GM21526 (cell line): ENCODE data around the gene TMEM223.
"Not testable (repeated sequence)": the region's sequence is repeated elsewhere in the genome, so short reads cannot be mapped to it uniquely, and the experiment has no call there.

Experiments used
- ATAC-seq: cut with Tn5 transposase; IDR thresholded peaks from one replicate; pipeline ENCODE4 v1.9.1; 2021; ENCODE audit warnings: moderate library complexity; ENCODE audit not compliant: unreplicated experiment, low FRiP score

TMEM223 gene, protein sequence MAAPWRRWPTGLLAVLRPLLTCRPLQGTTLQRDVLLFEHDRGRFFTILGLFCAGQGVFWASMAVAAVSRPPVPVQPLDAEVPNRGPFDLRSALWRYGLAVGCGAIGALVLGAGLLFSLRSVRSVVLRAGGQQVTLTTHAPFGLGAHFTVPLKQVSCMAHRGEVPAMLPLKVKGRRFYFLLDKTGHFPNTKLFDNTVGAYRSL

GRCh38 chr11:62791501-62792201 lies at the start of gene TMEM223:
TMEM223 (minus strand) TSS chr11:62792006; CDS start chr11:62791994, 12 bp downstream.
- ATAC-seq, result peak; percentile 50

GRCh38 chr11:62840721-62841360 lies 49.0 kb upstream of the TMEM223 start:
- ATAC-seq, result peak; percentile 8

DNA sequence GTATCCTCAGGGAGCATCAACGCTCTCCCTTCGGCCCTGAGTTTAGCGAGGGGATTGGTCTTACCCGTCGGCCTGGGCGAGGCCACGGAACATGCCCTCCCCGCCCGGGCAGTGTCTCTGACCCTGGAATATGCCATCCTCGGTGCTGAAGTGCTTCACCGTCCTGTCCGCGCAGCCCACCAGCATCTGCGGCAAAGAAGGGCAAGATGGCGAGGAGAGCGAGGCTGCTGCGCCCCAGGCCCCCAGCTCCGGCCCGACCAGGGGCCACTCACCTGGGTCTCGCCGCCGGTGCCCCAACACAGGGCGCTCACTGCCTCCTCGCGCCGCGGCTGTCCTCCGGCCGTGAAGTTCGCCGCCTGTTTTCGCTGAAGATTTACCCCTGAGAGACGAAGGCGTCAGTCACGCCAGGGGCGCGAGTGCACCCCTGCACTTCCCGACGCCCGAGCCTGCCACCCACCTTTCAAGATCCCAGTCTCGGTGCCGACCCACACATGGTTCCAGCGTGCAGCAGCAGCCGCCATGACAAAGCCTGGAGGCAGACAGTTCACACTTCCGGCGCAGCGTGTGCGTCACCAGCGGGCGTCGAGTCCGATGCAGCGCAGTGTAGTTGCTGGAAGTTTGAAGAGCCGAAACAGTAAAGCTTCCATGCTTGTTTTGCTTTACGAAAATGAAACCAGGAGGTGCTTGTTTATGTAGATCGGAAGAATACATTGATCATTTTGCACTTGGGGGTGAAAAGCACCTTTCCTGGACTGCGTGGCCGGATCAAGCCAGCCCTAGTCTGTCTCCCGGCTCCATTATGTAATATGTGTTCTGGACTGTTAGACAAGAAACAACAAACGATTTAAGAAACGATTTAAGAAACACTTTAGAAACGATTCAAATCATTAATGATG lies 47.5 kb upstream of the TMEM223 start, which contains the start of gene WDR74:
Gene WDR74 (minus strand): TSS at position 541 of the 896 bp plus-strand sequence. CDS start 20 bp downstream, at position 521.
- ATAC-seq, result peak; percentile 51

DNA sequence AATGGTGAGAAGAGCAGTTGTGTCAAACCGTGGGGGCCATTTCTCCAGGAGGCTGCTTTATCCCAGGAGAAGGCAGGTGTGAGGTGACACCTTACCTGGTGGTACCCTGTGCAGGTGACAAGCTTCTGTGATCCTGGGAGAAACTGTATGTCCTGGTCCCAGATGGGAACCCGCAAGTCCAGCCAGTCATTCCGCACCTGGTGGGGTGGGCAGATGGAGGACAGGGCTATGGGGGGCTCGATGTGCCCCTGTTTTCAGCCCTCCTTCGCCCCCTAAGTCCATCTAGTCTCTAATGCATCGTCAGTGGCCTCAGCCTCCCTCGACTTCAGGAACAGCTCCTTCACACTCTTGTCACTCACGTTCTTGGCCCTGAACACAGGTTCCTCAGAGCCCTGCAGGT lies 43.5 kb upstream of the TMEM223 start:
- no peak for ATAC-seq

DNA sequence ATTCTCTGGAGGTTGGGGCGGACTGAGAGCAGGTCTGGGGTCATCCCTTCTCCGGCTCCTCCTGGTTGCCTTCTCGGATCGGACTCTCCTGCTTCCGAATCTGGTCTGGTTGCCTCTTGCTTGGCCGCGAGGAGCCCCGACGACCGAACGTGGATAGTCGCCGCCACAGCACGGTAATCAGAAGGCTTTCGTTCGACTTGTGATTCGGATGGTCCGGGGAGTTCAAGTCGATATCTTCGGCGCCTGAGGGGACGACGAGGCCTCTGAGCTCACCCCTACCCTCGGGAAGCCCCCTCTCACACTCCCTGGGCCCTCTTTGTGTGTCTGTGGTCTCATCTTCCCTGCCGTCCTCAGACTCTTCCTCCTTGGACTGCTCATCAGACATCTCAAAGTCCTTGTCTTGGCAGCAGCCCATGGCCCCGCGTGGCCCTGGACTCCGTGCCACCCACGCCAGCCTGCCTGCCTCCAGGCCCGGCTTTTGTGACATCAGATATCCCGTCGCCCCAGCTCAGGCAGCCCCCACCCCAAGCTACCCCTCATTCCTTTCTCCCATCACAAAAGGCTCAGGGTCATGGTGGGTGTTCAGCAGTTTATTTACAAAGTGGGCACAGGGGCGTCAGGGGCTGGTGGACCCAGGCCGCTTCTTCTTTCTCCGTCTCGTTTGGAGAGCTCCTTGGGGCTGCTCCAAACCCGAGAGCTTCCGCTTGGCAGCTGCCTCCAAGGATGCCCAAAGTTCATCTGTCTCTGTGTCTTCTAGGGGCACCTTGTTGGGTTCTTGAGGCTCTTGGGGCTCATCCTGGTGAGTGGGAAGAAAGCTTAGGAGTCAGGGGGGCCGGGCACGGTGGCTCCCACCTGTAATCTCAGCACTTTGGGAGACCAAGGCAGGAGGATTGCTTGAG lies 40.8 kb upstream of the TMEM223 start, which contains the start of gene TEX54:
Gene TEX54 (minus strand): TSS at position 506 of the 899 bp plus-strand sequence.
- ATAC-seq, result peak; percentile 15

DNA sequence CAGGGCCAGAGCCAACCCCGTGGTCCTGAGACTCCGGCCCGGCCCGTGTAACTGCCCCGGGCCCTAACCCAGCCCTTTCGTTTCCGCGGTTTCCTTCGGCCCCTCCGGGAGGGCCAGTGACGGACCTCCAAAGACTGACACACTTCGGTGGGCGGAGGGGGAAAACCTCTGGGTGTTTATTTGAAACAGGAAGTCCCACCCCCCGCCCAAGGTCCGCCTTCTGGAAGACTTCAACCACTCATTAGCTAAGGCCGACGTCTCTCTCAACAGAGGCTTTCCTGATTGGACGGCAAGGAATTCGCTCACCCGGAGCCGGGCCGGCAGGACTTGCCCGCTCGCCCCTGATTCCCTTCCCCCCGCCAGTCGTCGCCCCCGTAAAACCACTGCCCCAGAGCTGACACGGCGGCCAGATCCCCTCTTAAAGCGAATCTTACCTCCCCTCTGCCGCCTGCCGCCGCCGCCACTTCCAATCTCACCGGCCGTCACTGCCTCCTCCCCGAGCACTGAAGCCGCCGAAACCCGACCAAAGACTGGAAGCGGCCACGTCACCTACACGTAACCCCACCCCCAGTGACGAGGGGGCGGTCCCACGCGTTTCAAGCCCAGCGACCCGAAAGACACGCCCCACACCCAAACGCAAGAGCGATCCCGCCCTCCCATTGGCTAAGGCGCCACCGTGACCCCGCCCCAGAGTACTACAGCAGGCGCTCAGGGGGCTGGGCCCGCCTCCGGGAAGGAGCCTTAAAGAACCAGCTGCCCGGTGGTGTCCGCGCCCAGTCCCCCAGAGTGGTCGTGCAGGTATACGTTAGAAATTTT lies 39.9 kb upstream of the TMEM223 start, which contains the start of gene STX5:
Gene STX5 (minus strand): TSS at position 532 of the 816 bp plus-strand sequence. CDS start 808 bp downstream, outside the sequence.
- ATAC-seq, result peak; percentile 66

- no peak for ATAC-seq
Observed at GRCh38 chr11:62830904-62831519, 39.2 kb upstream of the TMEM223 start.

GRCh38 chr11:62828130-62828529 lies 36.3 kb upstream of the TMEM223 start:
- not testable (repeated sequence) for ATAC-seq

DNA sequence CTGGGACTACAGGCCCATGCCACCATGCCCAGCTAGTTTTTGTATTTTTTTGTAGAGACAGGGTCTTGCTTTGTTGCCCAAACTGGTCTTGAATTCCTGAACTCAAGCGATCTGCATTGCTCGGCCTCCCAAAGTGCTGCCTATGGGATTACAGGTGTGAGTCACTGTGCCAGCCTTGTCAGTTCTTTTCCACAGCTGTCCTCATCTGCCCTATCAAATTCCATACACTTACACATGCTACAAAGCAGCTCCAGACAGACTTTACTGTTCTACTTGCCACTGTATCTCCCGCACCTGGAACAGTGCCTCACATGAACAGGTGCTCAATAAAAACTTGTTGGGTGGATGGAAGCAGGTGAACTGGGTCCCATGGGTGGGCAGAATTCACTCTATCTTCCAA lies 31.9 kb upstream of the TMEM223 start:
- ATAC-seq, result no peak

DNA sequence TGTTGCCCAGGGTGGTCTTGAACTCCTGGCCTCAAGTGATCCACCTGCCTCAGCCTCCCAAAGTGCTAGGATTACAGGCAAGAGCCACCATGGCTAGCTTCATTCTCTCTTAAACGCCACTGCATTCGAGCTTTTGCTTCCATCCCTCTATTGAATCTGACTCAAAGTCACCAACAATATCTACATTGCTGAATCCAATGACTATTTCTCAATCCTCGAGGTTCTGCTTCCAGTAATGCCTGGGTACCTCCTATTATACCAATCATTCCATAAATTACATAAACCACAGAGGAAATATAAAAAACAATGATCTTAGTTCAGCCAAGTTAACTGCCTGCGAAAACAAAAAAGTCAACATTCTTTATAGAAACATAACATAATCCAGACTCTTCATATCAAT lies 25.3 kb upstream of the TMEM223 start:
- no peak for ATAC-seq

DNA sequence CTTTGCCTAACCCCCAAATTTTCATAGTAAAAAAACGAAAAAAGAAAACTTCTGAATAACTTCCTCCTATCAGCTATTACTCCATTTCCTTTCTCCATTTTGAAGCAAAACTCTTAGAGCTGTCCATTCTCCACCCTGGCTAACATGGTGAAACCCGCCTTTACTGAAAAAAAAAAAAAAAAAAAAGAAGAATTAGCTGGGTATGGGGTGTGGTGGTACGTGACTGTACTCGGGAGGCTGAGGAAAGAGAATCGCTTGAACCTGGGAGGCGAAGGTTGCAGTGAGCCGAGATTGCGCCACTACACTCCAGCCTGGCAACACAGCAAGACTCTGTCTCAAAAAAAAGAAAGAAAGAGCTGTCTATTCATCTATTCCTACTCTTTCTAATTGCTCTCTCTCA lies 24.8 kb upstream of the TMEM223 start:
- no peak for ATAC-seq

DNA sequence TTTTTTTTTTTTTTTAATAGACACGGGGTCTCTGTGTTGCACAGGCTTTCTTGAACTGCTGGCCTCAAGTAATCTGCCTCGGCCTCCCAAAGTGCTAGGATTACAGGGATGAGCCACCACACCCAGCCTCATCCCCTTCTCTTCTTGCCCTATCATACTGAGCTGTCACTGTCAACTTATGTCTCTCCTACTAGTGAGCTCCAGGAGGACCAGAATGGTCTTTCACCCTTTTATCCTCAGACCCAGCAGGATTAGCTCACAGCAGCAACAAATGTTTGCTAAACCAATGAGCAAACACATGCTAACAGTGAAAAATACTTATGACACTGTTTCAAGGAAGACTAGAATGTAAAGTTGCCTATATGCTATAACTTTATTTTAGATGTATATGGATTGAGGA lies 19.9 kb upstream of the TMEM223 start:
- ATAC-seq, result no peak

- no peak for ATAC-seq
Observed at GRCh38 chr11:62810748-62811147, 18.9 kb upstream of the TMEM223 start.

DNA sequence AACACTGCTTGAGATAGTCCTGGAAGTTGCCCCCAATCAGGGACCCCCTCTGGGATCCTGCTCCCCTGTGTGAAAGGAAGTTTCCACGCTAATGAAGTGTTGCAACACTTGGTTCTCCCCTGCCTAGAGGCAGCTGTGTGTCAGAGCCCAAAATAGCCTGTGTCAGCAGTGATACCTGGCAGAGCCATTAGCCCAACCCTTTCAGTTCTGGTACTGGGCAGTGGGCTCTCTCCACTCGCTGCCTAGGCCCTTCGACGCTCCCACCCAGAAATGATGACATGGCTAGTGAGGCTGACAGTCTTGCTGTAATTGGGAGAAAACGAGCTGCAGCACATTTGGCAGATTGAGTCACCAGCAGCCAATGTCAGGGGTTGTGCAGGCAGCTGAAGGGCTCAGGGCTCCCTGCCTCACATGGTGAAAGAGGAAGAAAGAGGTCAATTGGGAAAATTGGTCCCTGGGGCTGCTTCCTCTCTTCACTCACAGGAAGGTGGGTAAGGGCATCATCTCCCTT lies 14.9 kb upstream of the TMEM223 start:
- no peak for ATAC-seq

DNA sequence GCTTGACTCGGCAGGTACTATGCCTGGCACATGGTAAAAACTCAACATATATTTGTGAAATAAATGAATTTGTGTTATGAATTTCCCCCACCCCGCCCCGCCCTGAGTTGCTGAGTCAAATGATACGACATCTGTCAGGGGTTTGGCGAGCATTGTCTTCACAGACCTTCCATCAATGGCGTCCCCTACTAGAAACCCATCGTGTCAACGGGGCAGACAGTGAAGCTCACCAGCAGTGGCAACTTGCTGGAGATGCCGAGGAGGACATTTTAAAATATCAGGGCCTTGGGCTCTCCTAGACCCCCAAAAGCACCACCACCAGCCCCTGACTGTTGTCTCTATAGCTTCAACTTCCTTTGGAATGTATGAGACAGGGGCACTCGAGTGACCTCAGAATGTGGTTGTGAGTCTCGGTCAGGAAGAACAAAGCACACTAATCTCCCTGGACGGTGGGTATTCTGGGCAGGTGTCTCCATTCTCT lies 14.2 kb upstream of the TMEM223 start:
- no peak for ATAC-seq

DNA sequence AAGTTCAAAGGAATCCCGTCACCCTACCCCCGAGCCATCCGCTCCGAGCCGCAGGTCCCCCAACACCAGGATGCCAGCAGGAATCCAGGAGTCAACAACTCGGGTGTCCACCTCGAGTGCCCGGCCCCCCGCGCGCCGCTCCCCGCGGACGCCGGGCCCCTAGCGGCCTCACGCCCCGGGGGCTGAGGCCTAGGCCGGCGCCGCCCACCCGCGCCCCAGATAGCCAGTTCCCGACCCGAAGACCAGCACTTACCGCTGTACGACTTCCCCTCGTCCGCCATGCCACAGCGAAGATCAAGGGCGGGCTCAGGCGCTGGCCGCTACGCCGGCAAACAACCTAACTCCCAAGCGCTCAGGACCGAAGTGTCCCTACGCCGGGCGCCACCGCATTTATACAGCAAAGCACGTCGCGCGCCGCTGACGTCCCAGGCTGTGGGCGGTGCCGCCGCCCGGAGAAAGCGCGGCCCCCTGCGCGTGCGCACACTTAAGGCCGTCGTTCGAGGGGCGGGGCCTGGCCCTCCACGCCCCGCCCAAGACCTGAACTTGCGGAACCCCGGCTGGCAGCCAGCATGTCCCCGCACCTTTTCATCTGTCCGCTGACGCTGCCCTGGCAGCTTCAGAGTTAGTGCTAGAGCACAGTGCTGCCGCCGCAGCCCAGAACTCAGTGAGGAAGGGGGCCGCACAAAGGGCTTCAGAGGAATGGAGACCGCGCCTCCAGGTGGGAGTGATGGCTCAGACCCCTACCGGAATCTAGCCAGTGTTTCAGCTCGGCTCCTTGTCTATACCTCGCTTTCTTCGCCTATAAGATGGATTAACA lies 13.5 kb upstream of the TMEM223 start, which contains the start of gene NXF1:
Gene NXF1 (minus strand): TSS at position 365 of the 817 bp plus-strand sequence. CDS start 84 bp downstream, at position 281.
- peak; percentile 74 for ATAC-seq
